ENCODE results near the gene CDT1.

CDT1 gene

DNA sequence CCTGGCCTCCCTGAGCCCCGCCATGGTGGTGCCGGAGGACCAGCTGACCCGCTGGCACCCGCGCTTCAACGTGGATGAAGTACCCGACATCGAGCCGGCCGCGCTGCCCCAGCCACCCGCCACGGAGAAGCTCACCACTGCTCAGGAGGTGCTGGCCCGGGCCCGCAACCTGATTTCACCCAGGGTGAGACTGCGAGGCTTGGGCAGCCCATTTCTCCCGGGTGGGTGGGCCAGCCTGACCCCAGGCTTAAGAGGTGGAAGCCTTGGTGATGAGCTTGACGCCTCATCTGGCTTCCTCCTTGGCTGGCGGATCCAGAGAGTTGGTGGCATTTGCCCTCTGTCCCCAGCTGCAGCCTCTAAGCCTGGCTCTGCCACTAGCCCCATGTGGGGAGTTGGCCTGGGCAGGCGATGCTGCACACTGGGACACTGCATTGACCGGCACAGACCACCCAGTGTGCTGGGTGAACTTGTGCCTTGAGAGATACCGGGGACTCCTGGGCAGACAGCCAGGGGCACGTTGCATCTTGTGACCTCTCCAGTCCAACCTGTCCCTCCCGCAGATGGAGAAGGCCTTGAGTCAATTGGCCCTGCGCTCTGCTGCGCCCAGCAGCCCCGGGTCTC, 3.0 kb downstream of the CDT1 start:
- no peak for DNase-seq

DNA sequence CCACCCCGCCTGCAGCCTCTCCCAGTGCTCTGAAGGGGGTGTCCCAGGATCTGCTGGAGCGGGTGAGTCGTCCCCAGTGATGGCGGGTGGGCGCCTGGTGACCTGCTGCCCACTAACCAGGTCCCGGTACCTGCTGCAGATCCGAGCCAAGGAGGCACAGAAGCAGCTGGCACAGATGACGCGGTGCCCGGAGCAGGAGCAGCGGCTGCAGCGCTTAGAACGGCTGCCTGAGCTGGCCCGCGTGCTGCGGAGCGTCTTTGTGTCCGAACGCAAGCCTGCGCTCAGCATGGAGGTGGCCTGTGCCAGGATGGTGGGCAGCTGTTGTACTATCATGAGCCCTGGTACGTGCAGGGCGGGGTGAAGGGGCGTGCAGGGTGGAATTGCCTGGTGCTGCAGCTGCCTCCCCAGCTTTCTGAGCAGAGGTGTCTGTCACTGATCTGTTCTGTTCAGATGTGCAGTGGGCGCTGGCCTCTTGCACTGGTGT, 3.6 kb downstream of the CDT1 start:
- no peak for DNase-seq

DNA sequence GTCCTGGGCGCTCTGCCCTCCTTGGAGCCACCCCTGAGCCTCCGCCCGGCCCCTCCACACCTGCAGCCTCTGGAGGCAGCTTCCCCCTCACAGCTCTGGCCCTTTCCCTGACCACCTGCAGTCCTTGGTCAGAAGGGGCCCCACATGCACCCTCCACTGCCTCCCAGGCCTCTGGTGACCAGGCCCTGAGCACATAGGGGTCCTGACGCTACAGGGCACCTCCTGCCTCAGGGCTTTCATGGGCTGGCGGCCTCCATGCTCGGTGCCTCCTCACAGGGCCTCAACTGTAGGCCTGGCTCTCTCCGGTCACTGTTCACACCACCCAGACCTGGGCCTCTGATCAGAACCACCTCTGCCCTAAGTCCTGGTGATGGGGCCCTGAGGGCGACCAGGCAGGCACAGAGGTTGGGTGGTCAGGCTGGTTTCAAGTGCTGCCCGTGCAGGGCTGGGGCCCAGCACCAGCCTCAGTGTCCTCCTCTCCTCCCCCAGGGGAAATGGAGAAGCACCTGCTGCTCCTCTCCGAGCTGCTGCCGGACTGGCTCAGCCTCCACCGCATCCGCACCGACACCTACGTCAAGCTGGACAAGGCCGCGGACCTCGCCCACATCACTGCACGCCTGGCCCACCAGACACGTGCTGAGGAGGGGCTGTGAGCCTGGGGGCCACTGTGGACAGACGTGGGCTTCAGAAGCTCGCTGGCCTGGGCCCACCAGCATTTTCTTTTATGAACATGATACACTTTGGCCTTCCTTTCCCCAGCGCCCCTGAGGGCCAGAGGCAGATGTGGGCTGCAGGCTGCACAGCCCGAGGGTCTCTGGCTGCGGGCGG, 4.3 kb downstream of the CDT1 start:
- no peak for DNase-seq

- no peak for DNase-seq
Observed at GRCh38 chr16:88809068-88809675, 5.6 kb downstream of the CDT1 start.

GRCh38 chr16:88809676-88810165, 6.1 kb downstream of the CDT1 start:
- DNase-seq, result no peak

DNA sequence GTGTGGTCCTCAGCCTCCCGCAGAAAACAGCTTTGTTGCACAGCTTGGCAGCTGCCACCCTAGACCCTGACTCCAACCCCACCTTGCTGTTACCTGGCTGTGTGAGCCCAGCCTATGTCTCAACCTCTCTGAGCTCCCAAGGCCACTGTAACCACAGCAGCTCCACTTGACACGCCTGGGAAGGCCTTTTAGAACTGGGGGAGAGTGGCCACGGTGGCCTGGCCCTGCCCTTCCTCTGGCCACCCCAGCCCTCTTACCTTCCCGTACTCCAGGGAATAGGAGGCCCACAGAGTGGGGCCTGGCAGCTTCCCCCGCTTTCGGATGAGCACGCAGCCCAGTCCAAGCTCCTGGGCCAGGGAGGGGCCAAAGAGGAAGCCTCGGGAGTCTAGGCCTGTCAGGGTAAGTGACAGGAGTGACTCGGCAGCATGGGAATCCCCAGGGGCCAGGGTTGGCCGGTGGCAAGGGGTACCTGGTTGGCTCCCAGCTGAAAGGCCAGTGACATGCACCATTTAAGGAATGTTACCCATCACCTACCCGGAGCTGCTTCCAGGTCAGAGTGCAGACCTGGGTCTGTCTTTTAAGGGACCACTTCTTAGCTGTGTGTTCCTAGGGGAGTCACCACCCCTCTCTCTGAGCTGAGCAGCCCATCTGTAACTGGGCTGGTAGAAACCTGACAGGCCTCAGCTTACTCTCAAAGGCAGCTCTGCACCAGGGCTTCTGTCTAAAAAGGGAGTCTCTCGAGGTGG, 6.8 kb downstream of the CDT1 start:
- DNase-seq, result no peak

DNA sequence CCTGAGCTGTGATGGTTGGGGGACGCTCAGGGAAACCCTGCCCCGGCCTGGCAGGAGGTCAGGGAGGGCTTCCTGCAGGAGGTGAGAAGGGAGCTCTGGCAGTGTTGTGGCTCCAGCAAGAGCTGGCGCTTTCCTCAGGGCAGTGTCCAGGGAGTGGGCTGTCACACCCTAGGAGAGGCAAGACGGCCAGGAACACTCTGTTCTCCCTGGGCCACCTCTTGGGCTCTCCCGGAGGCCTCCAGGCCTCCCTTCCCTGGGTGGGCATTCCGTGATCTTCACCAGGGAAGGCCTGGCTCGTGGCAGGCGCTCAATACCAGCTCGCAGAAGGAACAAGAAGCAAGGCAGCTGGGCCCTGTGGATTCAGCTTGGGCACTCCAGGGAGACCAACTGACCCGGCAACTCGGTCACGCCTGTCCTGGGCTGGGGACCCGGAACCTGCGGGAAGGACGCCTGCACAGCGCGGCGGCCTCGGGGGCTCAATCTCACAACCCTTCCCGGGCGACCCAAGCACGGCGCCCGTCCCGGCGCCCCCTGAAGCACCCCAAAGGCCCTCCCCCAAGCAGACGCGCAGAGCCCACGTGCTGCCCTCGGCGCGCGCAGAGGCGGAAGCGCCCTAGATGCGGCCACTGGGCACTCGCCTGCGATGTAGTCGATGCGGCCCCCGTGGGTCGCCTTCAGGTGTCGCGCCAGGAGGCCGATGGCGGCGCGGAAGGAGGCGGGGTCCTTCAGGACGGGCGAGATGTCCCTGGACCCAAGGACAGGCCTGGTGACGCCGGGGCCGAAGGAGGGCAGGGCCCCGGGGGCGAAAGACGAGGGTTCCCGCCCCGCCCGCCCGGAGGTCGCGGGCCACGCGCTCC, 7.6 kb downstream of the CDT1 start:
- peak; percentile 91 for DNase-seq

GRCh38 chr16:88811769-88812512, 8.4 kb downstream of the CDT1 start, which contains the start of gene APRT:
TSS of gene APRT (minus strand) at chr16:88811928. CDS start at chr16:88811899, 29 bp downstream.
- DNase-seq, result peak; percentile 99

- no peak for DNase-seq
Observed at GRCh38 chr16:88812513-88813268, 9.1 kb downstream of the CDT1 start.

GRCh38 chr16:88813269-88814143, 9.9 kb downstream of the CDT1 start:
- no peak for DNase-seq

DNA sequence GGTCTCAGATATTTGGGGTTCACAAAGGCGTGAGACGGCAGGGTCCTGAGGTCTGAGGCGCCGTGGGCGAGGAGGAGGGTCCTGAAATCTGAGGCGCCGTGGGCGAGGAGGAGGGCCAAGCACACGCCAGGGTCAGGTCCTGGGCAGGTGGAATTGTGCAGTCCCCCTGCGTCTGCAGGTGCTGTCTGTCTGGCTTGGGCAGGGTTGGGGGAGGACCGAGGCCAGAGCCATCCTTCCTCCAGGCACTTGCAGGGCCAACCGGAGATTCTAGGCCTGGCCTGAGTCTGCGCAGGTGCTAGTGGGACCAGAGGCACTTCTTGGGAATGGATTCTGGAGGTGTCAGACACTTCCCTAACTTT, 10.5 kb downstream of the CDT1 start:
- no peak for DNase-seq

DNA sequence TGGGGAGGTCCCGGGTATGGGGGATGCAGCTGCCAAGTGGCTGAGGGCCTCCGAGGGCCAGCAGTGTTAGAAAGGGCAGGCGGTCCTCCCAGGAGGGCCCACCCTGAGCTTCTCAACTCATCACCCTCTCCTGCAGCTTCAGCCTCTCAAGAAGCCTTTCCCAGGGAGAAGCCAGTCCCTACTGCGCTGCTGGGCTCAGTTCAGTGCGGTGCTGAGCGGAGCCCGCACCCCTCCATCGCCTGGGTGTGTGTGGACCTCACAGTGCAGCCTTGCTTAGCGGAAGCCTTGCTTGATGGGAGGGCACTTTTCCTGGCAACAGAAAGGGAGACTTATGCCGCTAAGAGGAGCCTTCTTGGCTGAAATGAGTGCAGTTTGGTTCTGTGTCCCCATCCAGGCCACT, 11.6 kb downstream of the CDT1 start:
- no peak for DNase-seq

GRCh38 chr16:88815901-88816589, 12.5 kb downstream of the CDT1 start:
- peak; percentile 57 for DNase-seq

- DNase-seq, result peak; percentile 39
Observed at GRCh38 chr16:88816736-88817535, 13.3 kb downstream of the CDT1 start.

DNA sequence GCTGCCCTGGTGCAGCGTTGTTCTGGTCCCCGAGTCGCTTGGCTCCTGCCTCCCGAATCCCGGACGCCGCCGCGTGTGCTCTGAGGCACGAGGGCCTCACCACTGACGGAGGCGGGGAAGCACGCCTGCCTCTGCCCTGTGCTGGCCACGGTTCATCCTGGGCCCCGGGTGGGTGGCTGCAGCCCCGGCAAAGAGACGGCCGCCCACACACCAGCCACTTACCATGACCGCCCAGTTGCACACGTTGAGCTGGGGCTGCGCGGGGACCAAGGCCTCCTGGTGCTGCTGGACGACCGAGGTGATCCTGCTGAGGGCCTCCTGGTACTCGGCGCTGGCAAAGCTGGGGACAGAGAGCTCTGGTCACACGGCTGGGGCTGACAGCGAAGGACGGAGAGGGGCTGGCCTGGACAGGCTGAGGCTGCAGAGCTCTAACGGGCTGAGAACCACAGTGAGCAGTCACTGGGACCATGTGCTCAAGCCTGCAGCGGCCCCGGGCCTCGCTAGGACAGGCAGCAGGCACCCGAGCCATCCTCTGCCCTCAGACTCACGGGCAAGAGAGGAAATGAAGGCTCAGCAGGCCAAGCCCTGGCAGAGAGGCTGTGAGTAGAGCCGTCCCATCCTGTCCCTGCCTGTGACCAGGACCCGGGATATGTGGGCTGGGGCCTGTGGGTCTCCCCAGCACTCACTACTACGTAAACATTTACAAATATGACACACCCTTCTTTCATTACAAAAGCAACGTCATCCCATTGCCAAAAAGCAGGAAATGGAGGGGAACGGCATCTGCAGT, 14.4 kb downstream of the CDT1 start:
- DNase-seq, result peak; percentile 36

- DNase-seq, result no peak
Observed at GRCh38 chr16:88818575-88818874, 14.9 kb downstream of the CDT1 start.

- DNase-seq, result no peak
Observed at GRCh38 chr16:88819126-88819525, 15.5 kb downstream of the CDT1 start.

Measured in right forelimb (tissue), 1 donor.